GM18519 (cell line): ENCODE data around the gene HIBCH.
"Not testable (repeated sequence)": the region's sequence is repeated elsewhere in the genome, so short reads cannot be mapped to it uniquely, and the experiment has no call there.

ENCODE experiments used
- ATAC-seq: cut with Tn5 transposase; IDR thresholded peaks from one replicate; pipeline ENCODE4 v1.9.1; 2021; ENCODE audit warnings: mild to moderate bottlenecking, moderate library complexity; ENCODE audit not compliant: unreplicated experiment, low FRiP score

Gene HIBCH

DNA sequence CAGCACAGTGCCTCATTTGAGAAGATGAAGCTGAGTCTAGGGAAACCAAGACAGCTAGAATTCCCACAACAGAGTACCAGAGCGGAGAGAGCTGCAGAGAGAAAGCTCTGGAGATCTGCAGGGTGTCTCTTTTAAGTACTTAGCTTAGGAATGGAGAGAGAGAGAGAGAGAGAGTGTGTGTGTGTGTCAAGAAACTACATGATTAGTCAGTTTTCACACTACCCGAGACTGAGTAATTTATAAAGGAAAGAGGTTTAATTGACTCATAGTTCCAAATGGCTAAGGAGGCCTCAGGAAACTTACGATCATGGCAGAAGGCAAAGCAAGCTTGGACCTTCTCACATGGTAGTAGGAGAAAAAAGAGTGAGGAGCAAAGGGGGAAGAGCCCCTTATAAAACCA is 64.0 kb downstream of the HIBCH start:
- no peak for ATAC-seq

DNA sequence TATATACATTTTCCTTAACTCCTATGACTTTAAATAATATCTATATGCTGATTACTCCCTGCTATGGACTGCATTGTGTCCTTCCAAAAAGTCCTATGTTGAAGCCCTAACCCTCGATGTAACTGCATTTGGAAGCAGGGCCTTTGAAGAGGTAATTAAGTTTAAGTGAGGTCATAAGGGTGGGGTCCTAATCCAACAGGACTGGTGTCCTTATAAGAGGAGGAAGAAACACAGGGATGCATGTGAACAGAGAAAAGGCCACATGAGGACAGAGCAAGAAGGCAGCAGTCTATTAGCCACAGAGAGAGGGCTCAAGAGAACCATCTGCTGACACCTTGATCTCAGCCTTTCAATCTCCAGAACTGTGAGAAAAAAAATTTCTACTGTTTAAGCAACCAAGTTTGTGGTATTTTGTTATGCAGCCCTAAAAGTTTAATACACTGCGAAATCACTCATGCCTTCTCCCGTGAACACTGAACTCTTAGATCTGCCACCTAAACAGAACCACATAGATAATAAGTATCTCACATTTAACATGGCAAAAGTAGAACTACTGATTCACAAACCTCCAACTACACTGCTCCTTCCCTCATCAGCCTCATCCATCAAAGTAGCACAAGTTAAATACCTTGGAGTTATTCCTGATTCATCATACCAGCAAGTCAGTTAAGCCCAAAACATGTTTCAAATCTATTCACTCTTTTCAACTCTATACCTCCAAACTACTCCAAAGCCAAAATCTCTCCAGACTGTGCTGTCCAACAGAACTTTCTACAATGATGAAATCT is 65.4 kb downstream of the HIBCH start:
- ATAC-seq, result no peak

DNA sequence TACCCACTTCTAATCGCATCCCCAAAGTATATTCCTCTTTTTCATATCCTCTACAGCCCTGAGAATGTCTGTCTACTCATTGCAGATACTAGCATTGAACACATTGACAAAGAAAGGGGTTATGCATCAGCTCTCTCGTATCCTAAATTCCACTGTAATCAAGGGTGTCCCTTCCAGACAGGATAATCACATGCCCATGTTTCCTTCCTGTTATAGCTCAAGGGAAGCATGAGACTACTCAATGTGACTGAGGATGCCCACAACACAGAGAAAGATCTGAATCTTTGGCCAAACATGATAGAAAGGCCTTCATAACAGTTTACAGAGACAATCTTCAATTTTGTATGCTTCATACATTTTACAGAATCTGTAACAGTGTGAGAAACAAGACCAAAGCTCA is 69.2 kb downstream of the HIBCH start:
- ATAC-seq, result no peak

DNA sequence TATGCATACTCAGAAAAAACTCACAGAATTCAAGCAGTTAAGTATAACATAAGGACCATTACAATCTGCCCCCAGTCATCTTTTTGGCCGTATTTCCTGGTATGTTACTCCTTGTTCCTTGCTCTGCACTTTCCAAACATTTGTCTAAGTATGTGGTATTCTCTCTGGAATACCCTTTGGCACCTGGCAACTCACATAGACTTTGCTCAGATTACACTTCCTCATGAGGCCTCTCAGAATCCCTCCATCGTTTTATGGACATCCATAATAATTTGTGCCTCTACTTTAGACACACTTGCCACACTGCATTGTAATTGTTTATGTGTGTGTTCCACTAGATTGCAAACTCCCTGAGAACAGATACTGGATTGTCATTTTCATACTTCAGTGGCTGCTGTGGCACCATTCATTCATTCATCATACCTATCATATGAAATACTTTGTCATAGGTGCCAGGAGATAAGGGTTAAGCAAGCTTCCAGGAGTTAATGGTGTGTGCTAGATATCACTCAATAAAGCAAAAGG is 84.0 kb downstream of the HIBCH start:
- ATAC-seq, result no peak

DNA sequence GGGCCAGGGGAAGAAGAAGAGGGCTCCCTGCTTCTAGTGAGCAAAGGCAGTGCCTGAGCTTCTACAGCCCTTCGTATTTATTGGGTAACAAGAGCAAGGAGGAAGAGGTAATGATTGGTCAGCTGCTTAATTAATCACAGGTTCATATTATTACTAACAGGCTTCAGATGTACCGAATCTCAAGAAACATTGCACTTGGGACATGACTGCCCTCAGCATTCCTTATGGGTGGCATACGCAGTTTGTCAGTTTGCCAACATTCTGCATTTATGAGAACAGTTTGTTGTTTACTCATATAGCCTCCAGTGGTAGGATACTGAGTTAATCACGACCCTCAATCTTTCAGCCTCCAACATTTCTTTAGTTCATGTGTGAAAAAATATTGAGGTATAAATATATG is 84.5 kb downstream of the HIBCH start:
- no peak for ATAC-seq

DNA sequence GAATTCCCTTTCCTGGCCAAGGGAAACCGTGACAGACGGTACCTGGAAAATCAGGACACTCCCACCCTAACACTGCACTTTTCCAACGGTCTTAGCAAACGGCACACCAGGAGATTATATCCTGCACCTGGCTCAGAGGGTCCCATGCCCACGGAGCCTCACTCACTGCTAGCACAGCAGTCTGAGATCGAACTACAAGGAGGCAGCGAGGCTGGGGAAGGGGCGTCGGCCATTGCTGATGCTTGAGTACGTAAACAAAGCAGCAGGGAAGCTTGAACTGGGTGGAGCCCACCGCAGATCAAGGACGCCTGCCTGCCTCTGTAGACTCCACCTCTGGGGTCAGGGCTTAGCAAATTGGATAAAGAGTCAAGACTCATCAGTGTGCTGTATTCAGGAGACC is 95.6 kb downstream of the HIBCH start:
- ATAC-seq, result not testable (repeated sequence)

DNA sequence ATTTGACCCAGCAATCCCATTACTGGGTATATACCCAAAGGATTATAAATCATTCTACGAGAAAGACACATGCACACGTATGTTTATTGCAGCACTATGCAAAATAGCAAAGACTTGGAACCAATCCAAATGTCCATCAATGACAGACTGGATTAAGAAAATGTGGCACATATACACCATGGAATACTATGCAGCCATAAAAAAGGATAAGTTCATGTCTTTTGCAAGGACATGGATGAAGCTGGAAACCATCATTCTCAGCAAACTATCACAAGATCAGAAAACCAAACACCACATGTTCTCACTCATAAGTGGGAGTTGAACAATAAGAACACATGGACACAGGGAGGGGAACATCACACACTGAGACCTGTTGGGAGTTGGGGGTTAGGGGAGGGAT is 96.9 kb downstream of the HIBCH start:
- ATAC-seq, result not testable (repeated sequence)

DNA sequence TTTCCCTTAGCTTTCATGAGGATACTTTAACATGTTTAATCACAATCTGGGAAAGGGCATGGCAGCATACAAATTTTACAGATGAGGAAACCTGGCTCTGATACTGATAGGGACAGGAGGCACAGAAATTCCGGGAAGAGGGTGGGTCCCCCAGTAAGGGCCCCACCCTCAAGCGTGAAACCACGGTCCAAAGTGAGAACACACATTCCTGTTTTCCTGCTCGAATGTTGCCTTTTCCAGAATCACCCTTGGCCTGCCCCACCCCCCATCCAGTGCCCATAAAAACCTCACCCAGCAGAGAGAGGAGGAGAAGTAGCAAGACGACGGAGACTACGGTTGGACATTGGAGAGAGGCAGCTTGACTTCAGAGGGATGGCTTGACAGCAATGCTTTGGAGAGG is 98.2 kb downstream of the HIBCH start:
- no peak for ATAC-seq

DNA sequence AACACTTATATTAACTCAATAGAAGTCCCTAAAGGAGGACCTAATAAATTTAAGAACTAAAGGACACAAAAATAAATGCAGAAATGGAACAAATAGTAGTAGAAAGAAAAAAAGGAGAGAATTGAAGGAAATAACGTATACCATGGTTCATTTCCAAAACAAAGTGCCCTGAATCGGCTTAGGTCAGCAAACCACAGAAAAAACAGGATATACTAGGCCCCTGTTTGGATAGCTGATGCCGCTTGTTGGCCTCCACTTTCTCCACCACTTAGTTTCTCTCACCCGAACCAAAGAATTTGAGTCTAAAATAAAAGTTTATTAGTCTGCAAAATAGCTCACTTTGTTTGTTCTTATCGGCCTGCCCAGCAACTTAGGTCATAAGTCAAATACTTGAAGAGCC is 100.4 kb downstream of the HIBCH start:
- ATAC-seq, result no peak

DNA sequence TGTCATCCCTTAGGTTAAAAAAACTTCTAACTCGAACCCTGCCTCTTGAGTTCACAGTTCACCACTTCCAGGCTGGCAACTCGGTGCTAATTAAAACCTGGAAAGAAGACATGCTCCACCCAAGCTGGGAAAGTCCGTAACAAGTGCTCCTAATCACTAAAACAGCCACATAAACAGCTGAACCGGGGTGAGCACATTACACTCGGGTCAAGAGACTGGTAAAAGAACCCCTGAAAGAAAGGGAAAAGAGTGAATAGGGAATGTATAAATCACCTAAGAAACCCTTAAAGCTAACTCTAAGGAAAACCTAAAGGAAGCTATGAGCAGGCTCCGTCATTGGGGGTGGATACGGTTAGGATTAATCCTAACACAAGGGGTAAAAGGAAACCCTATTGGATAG is 102.0 kb downstream of the HIBCH start:
- no peak for ATAC-seq

DNA sequence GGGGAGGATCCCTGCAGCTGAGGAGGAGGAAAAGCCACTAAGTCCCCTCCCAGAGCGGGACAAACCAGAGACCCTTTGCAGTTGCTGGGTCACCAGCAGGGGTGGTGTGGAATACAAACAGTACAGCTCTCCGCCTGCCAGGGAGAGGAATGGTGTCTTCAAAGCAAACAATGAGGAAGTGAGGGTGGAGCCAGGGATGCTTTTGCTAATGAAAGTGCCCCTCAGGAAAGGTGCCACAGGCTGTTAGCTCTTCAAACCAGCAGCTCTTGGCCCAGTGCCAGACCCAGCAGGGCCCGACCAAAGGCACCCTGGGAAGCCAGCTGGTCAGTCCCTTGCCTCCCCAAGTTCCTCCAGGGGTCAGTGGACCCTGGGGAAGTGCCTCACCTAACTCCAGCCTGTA is 102.8 kb downstream of the HIBCH start:
- no peak for ATAC-seq

DNA sequence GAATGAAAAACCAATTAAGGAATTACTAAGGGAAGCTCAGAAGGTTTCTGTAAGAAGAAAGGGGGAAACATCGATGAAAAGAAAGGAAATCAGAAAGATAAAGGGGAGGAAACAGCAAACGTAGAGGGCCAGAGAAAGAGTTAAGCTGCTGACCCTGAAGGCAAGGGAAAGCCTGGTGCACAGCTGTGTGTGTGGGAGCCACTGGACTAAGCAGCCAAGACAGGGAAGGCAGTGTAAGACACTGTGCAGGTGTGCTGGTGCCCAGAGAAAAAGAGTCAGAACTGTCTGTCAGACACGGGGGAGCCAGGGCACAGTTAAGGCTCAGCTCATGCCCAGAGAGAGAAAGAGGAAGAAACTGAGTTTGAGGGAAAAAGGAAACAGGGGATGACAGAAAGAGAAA is 104.0 kb downstream of the HIBCH start:
- ATAC-seq, result no peak

DNA sequence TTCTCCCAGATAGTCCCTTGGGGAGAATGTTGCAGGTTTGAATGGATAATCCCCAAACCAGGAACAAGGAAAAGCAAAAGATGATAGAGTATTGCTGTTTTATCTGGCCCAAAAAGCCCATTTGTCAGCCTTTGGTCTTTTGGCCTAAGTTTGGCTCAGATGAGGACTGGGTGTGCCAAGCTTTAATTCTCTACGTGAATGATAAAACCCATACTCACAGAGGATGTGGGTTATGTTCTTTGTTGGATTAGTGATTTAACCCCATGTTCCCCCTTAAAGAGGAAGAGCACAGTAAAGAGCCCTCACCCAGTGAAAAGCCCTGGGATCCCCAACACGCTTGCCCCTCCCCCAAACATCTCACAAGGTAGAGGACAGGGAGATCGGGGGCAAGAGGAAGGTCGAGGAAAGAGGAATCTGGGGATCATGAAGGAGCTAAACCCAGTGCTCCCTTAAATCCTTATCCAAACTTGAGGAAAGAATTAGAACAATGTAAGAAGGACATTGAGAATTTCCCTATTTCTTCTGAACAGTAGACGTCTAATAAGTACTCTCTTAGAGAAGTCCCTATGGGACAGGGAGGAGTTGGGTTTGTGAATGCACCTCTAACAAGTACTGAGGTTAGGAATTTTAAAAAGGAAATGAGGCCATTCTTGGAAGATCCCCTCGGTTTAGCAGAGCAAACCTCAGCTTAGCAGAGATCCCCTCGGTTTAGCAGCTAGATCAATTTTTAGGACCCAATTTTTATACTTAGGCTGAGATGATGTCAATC is 105.0 kb downstream of the HIBCH start:
- no peak for ATAC-seq

DNA sequence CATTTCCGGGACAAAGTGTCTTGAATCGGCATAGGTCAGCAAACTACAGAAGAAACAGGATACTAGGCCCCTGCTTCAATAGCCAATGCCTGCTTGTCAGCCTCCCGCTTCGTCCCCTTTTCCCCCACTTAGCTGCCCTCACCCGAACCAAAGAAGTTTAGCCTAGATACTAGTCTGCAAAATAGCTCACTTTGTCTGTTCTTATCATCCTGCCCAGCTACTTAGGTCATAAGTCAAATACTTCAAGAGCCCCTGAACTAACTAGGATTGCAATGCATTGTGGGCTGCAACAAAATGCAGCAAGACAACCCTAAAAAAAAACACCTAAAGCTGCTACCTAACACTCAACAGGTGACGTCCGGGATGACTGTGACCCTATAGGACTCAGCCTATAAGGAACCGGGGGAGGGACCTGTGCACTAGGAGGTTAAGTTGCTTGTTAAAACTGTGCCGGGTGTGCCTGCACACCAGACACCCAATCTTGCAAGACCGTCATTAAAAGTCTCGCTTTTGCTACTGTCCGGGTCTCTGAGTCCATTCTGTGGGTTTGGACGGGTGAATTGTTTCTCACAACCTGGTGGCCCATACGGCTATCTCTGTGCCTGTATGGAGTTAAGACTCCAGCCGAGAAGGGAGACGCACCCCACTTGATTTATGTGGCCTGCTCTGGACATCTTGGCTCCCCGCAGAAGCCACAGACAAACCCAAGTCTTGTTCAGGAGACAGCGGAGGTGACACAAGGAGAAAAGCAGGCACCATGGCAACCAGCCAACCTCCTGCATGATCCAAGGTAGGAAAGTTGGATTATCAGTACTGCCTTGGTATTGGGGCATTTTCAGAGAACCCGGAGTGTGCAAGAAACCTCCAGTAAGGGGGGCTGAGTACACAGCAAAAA is 105.9 kb downstream of the HIBCH start:
- no peak for ATAC-seq

DNA sequence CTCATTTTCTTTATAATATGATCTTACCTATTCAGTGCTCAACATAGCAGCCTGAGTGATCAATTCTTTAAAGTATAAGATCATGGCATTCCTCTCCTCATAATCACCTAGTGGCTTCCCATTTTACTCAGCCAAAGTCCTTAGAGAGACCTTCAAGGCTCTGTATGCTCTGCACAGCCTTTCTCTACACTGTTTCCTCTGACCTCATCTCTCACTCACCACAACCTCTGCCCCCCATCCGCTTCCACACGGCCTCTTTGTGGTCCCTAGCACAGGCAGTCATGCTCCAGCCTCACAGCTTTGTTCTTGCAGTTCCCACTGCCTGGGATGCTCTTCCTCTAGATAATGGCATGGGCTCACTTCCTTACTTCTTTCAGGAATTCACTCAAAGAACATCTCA is 109.2 kb downstream of the HIBCH start:
- no peak for ATAC-seq

DNA sequence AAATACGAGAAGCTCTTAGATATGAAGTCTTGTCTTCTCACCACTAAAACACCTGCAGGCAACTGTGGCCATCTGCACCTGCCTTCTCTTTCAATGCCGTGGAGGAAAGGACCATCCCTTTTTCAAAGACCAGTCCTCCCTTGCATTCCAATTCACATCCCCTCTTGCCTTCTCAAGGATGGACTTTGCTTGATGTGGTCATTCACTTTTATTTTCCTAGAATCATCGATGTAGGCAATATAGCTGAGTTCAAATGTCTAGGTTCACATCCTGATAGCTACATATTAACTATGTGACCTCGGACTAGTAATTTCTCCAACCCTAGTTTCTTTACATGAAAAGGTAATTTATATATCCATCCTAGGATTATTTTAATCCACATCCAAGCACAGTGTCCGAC is 110.1 kb downstream of the HIBCH start:
- ATAC-seq, result no peak

DNA sequence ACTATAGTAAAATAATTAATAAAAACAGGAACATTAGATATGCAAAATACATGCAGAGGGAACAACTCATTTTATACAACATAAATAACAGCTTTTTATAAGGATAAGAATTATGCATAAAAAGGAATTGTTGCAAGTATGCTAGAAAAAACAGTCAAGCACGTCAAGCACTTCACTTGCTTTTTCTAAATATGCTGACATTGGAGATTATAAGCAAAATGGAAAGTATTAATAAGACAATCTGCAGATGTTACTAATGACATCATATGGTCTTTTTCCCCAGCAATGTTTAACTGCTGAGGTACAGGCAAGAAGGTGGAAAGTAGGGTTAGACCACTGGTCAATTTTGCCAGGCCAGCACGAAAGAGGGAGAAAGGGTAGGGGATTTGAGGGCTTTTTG is 111.7 kb downstream of the HIBCH start:
- no peak for ATAC-seq

DNA sequence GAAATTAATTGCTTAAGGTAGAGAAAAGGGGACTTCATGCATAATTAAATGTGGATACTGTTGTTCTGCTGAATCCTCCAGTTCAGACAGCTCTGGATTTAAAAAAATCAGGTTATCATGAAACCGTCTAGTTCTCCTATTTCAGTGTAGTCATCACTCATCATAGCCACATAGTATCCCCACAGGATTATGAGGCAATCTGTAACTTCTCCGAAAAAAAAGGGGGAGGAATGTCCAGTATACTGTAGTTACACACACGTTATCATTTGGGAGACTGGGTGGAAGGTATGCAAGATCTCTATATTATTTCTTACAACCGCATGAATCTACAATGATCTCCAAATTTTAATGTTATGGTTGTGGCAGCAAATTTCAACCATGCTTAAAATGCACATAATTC is 114.0 kb downstream of the HIBCH start:
- no peak for ATAC-seq

DNA sequence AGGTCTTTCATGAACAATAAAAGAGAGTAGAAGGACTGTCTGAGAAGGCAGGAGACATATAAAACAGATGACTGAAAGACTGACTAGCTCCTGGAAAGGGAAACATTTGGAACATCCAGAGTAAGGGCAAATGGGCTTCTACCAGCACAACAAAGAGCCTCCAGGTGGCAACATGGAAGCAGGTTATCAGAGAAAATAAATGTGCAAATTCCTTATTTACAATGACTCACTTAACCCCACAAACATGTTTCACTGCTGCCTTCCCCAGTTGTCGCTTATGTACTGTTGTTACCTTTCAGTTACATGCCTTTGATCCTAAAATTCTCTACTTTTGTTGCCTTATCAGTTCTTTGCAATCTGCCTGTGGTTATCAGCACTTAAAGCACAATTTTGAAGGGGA is 117.0 kb downstream of the HIBCH start:
- no peak for ATAC-seq

DNA sequence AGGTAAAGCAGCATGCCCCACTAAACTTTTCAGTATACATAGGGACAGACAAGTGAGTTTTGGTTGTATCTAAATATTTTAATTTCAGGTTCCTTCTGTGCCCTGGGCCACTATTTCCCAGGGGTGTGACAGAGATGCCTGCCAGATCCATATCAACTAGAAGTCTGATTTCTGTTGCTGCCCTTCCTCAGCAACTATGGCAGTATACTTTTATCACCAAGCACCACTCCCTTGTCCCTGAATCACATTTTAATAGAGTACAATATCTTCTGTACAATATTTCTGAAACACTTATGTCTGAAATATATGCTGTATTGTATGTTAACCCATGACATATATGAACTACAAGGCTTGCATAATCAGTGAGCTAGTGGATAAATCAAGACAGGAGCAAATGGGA is 117.6 kb downstream of the HIBCH start:
- ATAC-seq, result no peak

DNA sequence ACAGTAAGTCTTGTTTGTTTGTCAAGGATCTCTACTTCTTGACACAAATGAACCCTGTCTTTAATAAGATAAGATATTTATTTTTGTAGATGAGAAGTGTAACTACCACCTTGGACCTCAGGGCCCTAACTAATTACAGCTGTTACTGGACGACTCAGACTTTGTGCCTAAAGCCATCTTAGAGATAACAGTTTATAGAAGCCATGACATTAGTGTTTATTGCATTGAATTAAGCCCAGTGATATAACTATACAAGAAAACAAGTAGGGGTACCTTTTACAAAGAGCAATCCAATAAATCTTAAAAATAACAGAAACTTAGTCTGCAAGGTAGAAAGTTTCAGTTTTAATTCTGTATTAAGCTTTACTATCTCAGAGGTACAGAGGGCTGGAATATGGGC is 119.0 kb downstream of the HIBCH start:
- ATAC-seq, result no peak
